ENCODE results near the gene IQSEC1. TPM values are rescaled to one million over a fixed set of nuclear protein-coding genes. Genes with fewer than 3 reads are reported as not detected.
A peak's percentile ranks its signal among the peaks of the same experiment; 100 is the strongest.

Gene IQSEC1
- total and polyA plus RNA-seq, 9 of the 15 experiments (the other 6 are each of a cell fraction or from before 2014, with no cell fraction given), result 0.56 to 39.0 (median 6.8) TPM

DNA sequence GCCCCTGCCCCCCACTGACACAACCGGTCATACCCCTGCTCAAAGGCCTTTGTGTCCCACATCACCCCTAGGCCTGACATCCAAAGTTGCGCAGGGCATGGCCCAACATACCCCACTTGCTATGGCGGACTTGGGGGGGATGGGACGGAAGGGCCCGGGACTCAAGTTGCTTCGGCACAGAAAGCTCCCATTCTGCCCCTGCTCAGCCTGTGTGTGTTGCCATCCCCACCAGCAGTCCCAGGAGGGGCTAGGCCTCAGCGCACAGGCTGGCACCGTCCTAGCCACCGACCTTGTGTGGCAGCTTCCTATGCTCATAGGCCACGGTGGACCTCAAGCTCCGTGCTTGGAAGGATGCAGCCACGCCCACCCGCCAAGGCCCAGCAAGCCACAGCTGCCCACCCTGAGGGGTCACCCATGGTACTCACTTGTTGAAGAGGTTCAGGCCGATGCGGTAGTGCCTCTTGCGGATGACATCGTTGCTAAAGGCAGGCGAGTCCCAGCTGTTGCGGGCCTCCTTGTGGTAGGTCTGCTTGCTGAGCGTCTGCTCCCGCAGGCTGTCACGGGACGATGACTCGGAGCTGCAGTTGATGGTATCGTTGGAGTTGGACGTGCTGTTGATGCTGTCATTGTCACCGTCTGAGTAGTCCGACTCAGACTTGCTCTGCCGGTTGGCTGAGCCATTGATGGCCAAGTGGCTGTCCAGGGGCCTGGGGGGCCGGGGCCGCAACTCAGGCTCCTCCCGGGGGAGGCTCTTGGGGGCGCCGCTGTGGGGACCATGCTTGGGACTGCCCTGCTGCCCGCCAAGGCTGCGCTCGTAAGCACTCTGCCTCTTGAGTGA is 138.0 kb downstream of the IQSEC1 start:
- Histone ChIP-seq H3K27ac (ENCODE audit: extremely low read depth, low read depth, low read length) (no peak overlapping the region; the same call in 2 of the 3 replicates), H3K4me1 (replicated peaks in 1 of 2; ENCODE audit: control insufficient read depth in 2 of 2, insufficient read depth in 2 of 2, low read length in 2 of 2) (peaks cover 0 to 42% of the 10 kb centered on the region in 2 experiments; a peak in 3 of 5 replicates), H3K4me3 (no peak overlapping the region), H3K4me2 (ENCODE audit: insufficient read depth, low read length) (no peak overlapping the region; the same call in 1 of the 2 replicates), H3K36me3 (ENCODE audit: control insufficient read depth, insufficient read depth, low read length) (peaks cover 87% of the 10 kb centered on the region), H2AFZ (ENCODE audit: low read depth, low read length) (no peak overlapping the region), H4K20me1 (replicated peaks; ENCODE audit: control insufficient read depth, insufficient read depth, low read length) (peaks cover 13% of the 10 kb centered on the region), H3K9me3 (replicated peaks; ENCODE audit: control insufficient read depth, insufficient read depth, low read depth, low read length) (no peaks in the 10 kb centered on the region), H3K79me2 (ENCODE audit: control insufficient read depth, insufficient read depth, low read length) (peaks cover 4% of the 10 kb centered on the region; the same call in 1 of the 3 replicates), H3K9ac (ENCODE audit: insufficient read depth in 1 of 2, low read depth in 2 of 2, low read length in 2 of 2) (peak overlapping the region in 1 of 2 experiments; percentile 57; a peak in 2 of 4 replicates), H3K27me3 (ENCODE audit: control insufficient read depth in 2 of 2, insufficient read depth in 2 of 2, low read length in 2 of 2) (no peaks in the 10 kb centered on the region), H3K9me1 (ENCODE audit: control insufficient read depth, insufficient read depth, low read length) (peaks cover 3% of the 10 kb centered on the region)
- WGBS (ENCODE audit: insufficient coverage, low coverage, missing lambda C conversion rate), result 65% methylated on average over 34 of the region's 37 CpGs
- in situ Hi-C loops (cut with MboI), result no loop called here
- intact Hi-C loops (cut with micrococcal nuclease), result no loop called here
- DNase-seq (ENCODE audit: extremely low read depth in 1 of 4, low spot score in 3 of 4) (peak; percentile 56 to 71 (median 63)), FAIRE-seq (peak; percentile 85), ATAC-seq (peak; percentile 82)
- no TSS peak for BruUV-seq (replicated peaks)
- ChIA-PET POLR2A (interaction anchor here (0.6 to 1.2 kb wide), 3 partner anchors 11 to 177 kb away, joined by 3 to 4 read pairs (median 3); no protein-coding TSS in a partner anchor), CTCF (ENCODE audit: low intra/inter-chr PET ratio) (no interaction called here)
- TF ChIP-seq HDAC1 (IDR thresholded peaks at IDR 0.05) (peak in 1 of 2 experiments; percentile 41; a peak in 1 of 4 replicates), REST (IDR thresholded peaks at IDR 0.05; ENCODE audit: borderline replicate concordance) (peak; percentile 22; the same call in 1 of the 2 replicates), REST (CRISPR knock-in tag; IDR thresholded peaks at IDR 0.05; ENCODE audit: low read depth) (no peak), CBFA2T2 (conservative IDR thresholded peaks at IDR 0.05) (peak; percentile 29; the same call in 1 of the 2 replicates), NR4A1 (CRISPR knock-in tag; IDR thresholded peaks at IDR 0.05) (no peak), NR4A1 (tag; IDR thresholded peaks at IDR 0.05) (peak; percentile 61; the same call in 1 of the 2 replicates), SMARCC2 (IDR thresholded peaks at IDR 0.05; ENCODE audit: low read depth) (no peak), GATA2 (CRISPR knock-in tag; IDR thresholded peaks at IDR 0.05) (peak; percentile 38; the same call in 1 of the 2 replicates), STAT5A (IDR thresholded peaks at IDR 0.05; ENCODE audit: borderline replicate concordance, low read length) (no peak), JUND (IDR thresholded peaks at IDR 0.05; ENCODE audit: borderline replicate concordance, low read depth, low read length) (peak; percentile 91), JUND (tag; IDR thresholded peaks at IDR 0.05; ENCODE audit: borderline replicate concordance, low read depth, low read length) (peak; percentile 86; the same call in 2 of the 3 replicates), ZNF75A (CRISPR knock-in tag; IDR thresholded peaks at IDR 0.05) (no peak)
- TF ChIP-seq, protein P1, sequence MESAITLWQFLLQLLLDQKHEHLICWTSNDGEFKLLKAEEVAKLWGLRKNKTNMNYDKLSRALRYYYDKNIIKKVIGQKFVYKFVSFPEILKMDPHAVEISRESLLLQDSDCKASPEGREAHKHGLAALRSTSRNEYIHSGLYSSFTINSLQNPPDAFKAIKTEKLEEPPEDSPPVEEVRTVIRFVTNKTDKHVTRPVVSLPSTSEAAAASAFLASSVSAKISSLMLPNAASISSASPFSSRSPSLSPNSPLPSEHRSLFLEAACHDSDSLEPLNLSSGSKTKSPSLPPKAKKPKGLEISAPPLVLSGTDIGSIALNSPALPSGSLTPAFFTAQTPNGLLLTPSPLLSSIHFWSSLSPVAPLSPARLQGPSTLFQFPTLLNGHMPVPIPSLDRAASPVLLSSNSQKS (CRISPR knock-in tag; IDR thresholded peaks at IDR 0.05), result 0 out of 2 replicates have a peak, but pooled peaks have one; percentile 61
